GM19372 (cell line): ENCODE results near the gene SMAD3.
A peak's percentile ranks its signal among the peaks of the same experiment; 100 is the strongest.

ENCODE experiments used
- ATAC-seq: cut with Tn5 transposase; IDR thresholded peaks from one replicate; pipeline ENCODE4 v1.9.1; 2021; ENCODE audit warnings: mild to moderate bottlenecking, low read depth, moderate library complexity; ENCODE audit not compliant: unreplicated experiment

The SMAD3 gene

DNA sequence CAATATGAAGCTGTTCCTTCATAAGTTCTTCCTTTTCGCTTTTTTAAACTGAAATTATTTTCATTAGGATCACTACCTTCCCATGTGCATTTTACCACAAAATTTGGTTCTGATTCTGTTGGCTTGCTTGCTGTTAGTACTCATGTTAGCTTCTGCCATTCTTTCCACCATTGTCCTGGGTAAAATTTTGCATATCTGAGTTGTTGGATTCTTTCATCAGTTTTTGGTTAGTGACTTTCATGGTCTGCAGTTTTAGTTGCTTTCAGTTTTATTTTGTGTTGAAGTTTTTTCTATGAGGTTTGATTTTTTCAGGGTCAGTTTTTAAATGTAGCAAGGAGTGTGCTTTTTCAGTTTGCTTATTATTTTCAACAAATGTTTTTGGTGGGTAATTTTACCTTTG is 71.9 kb downstream of the SMAD3 start:
- no peak for ATAC-seq

DNA sequence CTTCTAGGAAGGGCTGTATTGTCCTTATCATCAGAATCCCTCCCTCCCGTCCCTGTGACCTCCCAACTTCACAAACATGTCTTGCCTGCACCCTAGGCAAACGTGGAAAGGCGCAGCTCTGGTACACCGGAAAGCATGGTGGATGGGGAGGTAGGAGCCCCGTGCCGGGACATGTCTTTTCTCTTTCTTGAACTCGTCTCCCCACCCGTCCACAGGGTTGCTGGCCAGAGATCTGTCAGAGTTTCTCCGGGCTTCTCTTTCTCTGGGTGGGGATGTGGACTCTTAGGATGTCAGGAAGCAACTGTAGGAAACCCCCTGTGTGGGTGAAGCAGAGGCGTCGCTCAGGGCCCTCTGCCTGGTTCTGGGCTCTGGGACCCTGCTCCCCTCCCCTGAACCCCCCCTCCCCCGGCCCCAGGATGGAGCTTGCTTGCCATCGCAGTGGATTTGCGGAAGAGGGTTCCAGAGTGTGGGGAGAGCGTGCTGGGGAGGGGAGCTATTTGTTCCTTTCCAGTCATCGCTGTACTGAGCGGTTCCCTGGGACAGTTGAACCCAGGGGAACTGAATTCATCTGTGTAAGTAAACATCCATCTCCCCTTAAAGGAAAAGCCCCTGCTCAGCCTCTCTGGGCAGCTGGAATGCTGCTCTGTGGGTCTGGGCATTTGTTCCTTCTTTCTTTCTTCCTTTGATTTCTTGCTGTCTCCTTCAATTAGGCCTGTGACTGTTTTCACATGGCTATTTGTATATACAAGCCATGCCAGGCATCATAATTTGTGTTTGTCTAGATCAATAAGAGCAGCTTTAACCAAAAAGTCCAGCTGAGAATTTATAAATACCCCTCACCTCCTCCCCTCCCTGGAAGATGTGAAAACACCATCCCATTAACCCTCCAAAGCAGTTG is 72.8 kb downstream of the SMAD3 start:
- ATAC-seq = no peak

DNA sequence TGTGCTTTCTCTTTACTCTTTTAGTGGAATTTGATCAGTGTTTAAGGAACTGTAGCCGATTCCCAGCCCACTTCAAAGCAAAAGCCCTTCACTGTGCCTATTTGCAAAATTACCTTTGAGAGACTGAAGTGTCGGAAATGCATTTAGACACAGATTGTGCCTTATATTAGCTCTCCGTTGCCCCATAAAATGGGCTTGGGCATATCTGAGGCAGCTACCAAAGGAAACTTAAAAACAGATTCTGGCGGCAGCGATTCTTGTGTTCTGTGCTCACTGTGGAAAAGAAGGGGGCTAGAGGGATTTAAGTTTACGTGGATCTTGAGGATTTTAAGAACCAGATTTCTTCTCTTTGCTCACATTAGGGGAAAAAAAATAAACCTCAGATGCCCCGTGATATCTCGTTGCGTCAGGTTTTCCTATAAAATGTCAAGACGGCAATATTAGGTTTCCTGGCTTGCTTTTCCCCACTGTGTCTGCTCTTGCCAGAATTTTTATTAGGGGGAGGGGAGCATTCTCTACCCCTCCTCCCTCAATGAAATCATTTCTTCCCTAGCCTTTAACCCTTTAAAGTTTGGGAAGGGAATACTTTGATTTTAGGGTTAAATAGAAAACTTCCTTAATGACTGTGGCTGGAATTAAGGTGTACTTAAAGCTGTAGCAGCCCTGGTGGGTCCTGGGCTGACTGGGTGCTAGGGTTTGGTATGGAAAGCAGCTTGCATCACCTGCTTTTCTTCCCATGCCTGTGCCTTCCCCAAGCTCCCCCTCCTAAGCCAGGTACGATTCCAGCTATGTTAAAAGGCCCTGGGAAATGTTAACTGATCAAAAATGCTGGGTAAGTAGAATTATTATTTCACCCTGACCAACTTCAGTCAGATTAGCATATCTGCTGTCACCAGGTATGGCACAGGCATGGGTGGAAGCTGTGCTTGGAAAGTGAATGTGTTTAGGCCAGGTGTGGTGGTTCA is 73.8 kb downstream of the SMAD3 start:
- ATAC-seq = no peak

DNA sequence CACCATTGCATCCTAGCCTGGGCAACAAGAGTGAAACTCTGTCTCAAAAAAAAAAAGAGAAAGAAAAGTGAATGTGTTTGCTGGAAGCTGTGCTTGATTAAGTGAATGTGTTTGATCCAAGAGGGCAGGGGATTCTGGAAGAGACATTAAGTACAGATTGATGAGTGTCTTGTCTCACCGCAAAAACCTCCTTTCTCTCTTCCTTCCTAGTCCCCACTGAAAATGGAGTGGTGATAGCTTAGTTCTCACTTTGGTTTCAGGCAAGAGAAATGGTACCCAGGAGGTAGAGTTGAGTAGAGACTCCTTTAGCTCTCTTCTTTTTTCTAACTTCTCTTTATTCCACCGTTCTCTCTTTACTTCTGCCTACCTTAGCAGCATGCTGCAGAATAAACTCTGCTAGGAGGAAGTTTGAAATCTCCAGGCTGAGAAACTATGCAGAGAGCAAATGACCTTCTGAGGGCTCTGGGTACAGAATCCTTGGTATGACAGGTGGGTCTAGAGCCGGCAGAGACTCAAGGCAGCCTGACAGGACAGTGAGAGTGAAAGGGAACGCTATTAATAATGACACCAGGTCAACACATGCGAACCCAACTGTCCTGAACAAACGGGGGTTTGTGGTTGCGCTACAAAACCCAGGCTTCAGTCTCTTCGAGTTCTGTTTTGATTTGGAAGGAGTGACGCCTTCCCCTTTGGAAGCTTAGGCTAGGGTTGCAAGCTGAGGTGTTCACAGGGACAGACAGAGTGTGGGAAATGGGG is 74.9 kb downstream of the SMAD3 start:
- ATAC-seq = peak; percentile 54

DNA sequence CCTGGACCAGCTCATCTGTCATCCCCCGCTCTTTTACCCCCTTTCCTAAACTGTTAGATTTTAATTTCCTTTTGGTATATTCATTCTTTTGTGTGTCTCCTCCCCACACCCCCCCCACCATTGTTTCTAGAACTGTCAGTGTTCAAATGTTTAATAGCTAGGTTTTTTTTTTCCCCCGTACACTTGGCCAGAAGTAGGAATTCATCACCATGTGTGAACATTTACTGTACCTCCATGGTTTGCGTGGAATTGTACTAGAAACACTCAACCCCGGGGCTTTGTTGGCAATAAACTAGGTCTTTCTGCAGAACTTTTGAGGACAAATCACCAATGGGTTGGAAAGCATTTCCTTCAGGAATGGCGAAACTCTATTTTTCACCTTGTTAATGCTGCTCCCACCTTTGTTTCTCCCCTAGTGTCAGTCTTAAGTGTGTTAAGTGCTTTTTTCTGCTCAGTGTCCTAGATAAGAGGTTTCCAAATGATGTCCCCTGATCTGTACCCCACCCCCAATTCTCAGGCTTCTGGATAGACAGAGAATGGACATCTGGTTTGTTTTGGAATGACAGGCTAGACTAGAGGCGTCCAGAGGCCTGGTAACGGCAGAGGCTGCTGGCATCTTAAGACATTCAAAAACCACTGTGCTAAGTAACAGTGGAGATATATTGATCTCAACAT is 76.8 kb downstream of the SMAD3 start:
- ATAC-seq = no peak

DNA sequence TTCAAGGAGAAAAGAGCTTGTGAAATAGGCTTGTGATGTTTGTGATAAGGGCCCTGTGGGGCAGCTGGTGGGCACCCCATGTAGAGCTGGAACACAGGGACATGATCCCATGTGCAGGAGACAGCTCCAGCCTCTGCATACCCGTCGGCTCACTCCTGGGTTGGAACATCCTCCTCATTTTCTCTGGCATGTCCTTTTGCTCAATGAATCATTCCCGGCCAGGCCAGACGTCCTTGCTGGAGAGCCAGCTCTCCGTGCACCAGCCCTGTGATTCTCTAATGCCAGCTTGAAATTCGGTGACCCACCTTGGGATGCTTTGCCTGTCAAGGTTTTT is 77.3 kb downstream of the SMAD3 start:
- ATAC-seq = no peak

DNA sequence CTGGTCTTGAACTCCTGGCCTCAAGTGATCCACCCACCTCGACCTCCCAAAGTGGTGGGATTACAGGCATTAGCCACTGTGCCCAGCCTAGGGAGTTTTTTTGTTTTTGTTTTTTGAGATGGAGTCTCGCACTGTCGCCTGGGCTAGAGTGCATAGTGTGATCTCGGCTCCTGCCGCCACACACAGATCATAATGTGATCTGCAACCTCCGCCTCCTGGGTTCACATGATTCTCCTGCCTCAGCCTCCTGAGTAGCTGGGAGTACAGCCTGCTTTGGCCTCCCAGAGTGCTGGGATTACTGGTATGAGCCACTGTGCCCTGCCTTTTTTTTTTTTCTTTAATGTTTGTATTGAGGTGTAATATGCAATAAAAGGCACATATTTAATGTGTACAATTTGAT is 78.2 kb downstream of the SMAD3 start:
- ATAC-seq = no peak

DNA sequence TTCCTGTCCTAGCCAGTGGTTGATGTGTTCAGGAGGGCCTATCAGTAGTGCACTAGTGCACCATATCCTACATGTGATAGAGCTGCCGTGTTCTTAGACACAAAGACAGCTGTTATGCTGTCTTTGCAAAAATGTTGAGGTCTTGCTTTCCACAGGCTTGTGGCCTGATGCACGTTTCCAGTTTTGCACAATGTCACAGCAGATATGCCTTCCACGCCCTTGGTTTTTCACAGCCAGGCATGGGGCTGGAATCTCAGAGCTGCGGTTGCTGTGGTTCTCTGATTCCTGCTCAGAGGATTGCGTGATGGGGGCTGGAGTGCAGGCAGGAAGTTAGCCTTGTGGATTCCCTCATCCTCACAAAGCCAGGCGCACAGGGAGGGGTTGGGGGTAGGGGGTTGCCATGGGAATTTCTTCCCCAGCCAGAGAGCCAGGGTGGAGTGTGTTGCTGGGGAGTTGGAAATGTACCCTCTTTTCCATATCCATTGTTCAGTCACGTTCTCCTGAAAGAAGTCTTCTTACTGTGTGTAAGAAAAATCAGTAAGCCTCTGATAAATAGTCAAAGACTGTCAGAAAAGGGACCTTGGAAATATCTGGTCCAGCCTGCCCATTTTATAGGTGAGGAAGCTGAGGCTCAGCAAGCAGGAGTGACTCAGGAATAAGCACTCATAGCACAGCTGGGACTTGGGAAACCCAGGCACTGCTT is 79.4 kb downstream of the SMAD3 start:
- no peak for ATAC-seq

DNA sequence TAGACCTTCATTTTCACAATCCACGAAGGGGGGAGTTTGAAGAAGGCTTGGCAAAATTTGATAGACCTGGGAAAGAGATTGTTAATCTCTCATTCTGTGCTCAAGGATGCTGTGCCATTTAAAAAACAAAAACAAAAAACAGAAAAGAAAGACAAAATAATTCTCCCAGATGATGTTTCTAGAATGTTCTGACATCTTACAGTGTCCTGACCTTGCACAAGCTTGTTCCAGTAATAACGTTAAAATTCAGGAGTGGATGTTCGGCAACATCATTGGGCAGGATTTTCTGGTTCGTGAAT is 79.9 kb downstream of the SMAD3 start:
- ATAC-seq = no peak

DNA sequence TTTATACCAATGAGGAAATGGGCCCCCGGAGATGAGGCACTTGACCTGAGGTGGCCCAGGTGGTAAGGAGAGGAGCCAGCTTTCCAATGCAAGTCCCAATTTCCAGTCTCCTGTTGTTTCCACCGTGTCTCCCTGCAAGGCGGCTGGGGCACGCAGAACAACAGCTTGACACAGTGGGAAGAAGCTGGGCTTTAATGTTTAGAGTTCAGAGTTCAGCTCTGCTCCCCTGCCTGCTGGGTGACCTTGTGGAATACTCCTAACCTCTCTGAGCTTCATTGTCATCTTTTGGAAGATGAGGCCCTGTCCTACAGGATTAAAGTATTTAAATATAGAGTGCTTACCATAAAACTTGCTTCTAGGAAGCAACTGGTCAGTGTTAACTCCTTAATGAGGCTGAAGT is 80.3 kb downstream of the SMAD3 start:
- ATAC-seq = no peak

DNA sequence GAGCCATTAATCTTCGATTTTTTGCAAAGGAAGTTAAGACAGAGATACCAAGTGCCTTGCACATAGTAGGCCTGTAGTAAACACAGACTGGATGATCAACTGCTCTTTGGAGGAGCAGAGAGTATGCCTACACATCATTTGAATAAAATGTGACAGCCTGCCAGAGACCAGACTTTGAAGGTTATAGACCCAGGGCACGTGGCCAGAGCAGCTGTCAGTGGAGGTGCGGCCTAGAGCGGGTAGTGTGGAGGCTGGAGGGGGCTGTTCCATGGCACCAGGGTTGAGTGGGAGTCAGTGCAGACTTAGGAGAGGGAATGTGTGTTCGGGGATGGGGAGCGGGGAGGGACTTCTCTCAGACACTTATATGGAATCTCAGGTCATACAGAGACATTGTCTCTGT is 80.8 kb downstream of the SMAD3 start:
- no peak for ATAC-seq

DNA sequence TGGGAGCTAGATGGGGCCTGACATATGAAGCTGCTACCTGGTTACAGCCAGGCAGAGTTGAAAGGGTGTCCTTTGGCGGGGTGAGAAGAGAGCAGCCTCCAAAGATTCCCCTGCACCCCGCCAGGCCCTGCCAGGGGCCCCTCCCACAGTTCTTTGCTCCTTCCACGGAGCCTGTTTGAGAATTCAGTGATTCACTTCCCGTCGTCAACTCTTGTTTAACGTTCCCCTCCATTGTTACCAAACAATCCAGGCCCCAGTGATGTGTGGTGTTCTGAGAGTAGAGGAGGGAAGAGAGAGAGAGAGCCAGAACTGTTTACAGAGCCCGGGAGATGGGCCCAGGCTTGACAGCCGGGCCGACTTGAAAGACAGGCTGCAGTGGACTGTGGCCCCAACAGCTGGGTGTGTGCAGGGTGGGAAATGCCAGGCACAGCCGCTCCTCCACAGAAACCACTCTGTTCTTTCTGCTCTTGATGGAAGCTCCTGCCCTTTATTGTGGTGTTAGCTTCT is 81.5 kb downstream of the SMAD3 start:
- ATAC-seq = no peak

DNA sequence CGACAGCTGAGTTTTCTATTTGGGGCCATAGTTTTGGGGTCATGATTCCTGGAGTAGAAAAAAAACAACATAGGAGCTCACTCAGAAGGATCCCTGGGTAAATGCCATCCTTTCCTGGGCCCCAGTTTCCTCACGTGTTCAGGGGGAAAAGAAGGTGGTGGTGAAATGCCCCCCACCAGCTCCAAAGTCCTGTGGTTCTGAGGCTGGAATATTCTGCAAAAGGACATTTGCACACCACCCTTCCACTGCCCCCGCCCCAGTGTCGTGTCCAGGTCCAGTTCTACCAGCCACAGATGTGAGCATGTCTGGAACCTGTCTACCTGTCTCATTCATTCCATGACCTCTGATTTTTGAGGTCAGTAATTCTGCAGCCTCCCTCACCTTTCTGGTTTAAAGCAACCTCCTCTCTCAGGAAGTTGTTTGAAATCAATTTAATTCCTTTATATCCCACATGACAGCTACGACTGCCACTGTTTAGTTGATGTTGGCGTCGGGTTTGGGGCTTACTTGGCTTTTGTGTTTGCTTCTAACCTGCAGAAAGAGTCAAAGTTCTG is 82.1 kb downstream of the SMAD3 start:
- ATAC-seq = no peak

DNA sequence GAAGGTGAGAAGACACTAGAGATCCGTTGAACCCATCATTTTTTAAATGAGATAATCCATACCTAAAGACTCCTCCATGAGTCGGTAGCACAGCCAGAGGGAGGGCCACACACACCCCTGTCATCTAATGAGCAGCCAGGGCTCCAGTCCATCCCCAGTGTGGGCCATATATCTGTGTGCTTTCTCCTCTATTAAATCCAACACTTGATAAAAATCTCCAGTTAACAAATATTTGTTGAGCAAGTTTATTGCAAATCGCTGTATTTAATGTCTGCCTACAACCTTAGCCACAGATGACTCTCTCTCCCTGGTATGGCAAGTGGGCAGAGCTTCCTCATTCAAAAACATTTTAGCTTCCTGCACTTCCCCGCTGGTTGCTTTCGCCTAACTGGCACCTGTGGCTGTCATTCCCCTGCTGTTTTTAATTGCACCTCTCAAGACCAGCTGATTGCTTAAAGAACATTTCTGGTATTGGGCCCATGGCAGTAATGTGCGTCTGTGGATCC is 82.8 kb downstream of the SMAD3 start:
- ATAC-seq = no peak

DNA sequence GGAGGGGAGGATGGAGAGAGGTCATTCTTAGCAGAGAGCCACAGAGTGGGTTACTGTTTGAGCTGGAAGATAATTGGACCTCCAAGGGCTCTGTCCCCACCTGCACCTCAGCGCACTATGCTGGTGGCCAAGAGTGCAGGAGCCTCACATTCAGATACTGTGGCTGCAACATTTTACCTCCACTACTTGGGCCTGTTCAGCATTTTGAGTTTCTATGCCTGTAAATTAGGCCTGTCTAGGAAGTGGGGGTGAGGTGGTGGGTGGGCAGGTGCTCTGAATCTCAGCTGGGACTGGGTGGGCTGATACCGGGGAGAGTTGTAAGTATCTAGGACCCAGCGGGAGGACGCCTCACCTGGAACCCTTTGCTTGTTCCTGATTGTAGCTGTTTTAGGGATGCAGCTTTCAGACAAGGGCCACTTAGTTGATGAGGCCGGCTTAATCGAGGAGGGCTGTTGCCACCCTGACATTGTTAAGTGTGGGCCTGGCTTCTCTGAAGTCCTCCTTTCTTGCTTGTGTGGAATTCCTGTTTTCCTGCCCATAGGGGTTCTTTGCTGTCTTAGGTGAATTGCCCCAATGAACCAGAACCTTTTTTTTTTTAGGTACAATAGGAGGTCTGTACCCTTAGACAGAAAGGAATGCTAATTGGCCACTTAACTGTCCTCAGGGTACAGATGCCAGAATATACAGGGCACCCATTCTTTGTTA is 83.8 kb downstream of the SMAD3 start:
- no peak for ATAC-seq

DNA sequence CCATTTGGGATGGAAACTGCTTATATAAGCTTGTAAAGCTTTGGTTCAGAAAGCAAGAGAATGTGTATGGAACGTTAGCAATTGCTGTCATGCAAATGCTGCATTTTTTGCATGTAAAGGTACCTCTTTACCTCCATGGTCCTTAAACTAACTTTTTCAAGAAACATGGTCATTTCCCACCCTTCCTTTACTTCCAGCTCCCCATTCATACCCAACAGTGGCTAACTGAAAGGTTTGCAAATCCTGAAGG is 84.3 kb downstream of the SMAD3 start:
- no peak for ATAC-seq

DNA sequence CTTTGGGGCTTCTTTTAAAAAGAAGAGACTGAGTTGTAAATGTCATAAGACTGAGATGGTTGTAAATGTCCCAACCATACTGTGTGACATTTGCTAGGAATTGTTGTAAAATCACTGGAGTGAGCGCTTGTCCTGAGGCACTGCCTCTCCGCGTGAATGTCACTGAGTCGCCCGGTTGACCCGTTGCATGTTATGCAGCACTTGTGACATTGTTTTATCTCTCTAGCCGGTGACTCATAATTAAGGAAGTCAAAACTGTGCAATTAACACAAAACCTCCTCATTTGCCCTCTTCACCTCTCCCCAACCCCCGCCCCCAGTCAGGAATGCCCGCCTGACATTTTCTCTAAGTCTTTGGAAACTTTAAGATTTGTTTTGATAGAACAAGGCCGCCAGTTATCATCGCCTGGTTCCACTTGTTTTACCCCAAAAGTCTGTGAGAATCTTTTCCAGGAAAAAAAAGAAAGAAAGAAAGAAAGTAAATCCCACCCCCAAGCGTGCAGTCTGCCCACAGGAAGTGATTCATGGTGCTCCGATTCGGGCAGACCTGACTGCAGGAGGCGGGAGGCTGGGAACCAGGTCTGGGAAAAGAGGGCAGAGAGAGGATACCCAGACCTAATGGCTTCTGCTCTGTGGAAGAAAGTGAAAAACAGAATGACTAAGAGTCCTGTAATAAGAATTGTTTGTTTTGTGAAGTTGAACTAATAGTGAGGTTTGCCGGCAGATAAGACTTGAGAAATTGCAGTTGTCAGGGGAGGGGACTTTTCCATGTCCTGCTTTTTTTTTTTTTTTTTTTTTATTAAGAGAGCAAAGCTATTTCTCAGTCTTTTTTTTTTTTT is 84.8 kb downstream of the SMAD3 start:
- no peak for ATAC-seq

DNA sequence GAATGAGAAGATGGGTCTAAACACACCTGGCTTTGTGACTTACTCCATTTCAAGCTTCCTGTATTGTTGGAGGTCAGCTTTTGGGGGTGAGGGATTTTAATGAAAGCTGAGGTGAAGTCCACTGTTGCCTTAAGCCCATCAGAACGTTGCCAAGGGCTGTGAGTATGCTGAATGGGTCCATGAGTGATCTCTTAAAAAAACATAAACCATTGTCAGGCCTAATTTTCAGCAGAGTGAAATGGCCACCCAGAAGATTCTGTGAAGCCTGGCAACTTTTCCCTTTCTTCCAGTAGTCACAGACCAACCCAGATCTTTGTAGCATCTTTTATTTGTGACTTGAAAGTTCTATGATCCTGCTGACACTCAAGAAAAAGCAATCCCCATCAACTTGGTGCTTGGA is 87.0 kb downstream of the SMAD3 start:
- ATAC-seq = no peak
